GM21515 (cell line): Measurements from ENCODE around the gene DAPL1.

Experiments used
- ATAC-seq: cut with Tn5 transposase; IDR thresholded peaks from one replicate; pipeline ENCODE4 v1.9.1; 2021; ENCODE audit not compliant: unreplicated experiment

DAPL1 gene

GRCh38 chr2:158776231-158776630, 18.9 kb upstream of the DAPL1 start:
- ATAC-seq: no peak

- ATAC-seq: no peak
Measured at GRCh38 chr2:158777077-158777476, 18.0 kb upstream of the DAPL1 start.

GRCh38 chr2:158778243-158778642, 16.9 kb upstream of the DAPL1 start:
- no peak for ATAC-seq

- ATAC-seq: no peak
Measured at GRCh38 chr2:158779621-158780020, 15.5 kb upstream of the DAPL1 start.

- no peak for ATAC-seq
Measured at GRCh38 chr2:158781353-158781961, 13.7 kb upstream of the DAPL1 start.

GRCh38 chr2:158782136-158782535, 13.0 kb upstream of the DAPL1 start:
- no peak for ATAC-seq

- no peak for ATAC-seq
Measured at GRCh38 chr2:158782616-158783015, 12.5 kb upstream of the DAPL1 start.

GRCh38 chr2:158783923-158784322, 11.2 kb upstream of the DAPL1 start:
- no peak for ATAC-seq

GRCh38 chr2:158786897-158787296, 8.2 kb upstream of the DAPL1 start:
- no peak for ATAC-seq

GRCh38 chr2:158788951-158789350, 6.2 kb upstream of the DAPL1 start:
- no peak for ATAC-seq

- ATAC-seq: no peak
Measured at GRCh38 chr2:158796652-158797051, 1.5 kb downstream of the DAPL1 start.

GRCh38 chr2:158797963-158798700, 3.0 kb downstream of the DAPL1 start:
- no peak for ATAC-seq

- ATAC-seq: no peak
Measured at GRCh38 chr2:158799181-158799580, 4.1 kb downstream of the DAPL1 start.

GRCh38 chr2:158803506-158803905, 8.4 kb downstream of the DAPL1 start:
- ATAC-seq: no peak

- ATAC-seq: no peak
Measured at GRCh38 chr2:158805255-158805654, 10.1 kb downstream of the DAPL1 start.

GRCh38 chr2:158805936-158806335, 10.8 kb downstream of the DAPL1 start:
- ATAC-seq: no peak

GRCh38 chr2:158806941-158807340, 11.8 kb downstream of the DAPL1 start:
- ATAC-seq: no peak

GRCh38 chr2:158808426-158808825, 13.3 kb downstream of the DAPL1 start:
- ATAC-seq: no peak

GRCh38 chr2:158809816-158810215, 14.7 kb downstream of the DAPL1 start:
- ATAC-seq: no peak

- no peak for ATAC-seq
Measured at GRCh38 chr2:158810731-158811460, 15.8 kb downstream of the DAPL1 start.

GRCh38 chr2:158815166-158815565, 20.0 kb downstream of the DAPL1 start:
- ATAC-seq: no peak

- no peak for ATAC-seq
Measured at GRCh38 chr2:158815658-158816057, 20.5 kb downstream of the DAPL1 start.
